HG03175 (cell line): ENCODE measurements around the gene KLHL35.

ENCODE experiments used
- ATAC-seq: cut with Tn5 transposase; IDR thresholded peaks from one replicate; pipeline ENCODE4 v1.9.1; 2021; ENCODE audit warnings: mild to moderate bottlenecking, moderate library complexity; ENCODE audit not compliant: unreplicated experiment

Gene KLHL35, protein sequence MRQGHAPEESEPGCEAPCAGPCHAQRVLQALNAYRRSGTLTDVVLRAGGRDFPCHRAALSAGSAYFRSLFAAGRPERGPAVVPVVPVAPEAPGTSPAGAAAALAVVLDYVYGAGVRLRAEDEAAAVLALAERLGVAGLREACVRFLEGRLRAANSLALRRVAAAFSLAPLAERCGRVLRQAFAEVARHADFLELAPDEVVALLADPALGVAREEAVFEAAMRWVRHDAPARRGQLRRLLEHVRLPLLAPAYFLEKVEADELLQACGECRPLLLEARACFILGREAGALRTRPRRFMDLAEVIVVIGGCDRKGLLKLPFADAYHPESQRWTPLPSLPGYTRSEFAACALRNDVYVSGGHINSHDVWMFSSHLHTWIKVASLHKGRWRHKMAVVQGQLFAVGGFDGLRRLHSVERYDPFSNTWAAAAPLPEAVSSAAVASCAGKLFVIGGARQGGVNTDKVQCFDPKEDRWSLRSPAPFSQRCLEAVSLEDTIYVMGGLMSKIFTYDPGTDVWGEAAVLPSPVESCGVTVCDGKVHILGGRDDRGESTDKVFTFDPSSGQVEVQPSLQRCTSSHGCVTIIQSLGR

DNA sequence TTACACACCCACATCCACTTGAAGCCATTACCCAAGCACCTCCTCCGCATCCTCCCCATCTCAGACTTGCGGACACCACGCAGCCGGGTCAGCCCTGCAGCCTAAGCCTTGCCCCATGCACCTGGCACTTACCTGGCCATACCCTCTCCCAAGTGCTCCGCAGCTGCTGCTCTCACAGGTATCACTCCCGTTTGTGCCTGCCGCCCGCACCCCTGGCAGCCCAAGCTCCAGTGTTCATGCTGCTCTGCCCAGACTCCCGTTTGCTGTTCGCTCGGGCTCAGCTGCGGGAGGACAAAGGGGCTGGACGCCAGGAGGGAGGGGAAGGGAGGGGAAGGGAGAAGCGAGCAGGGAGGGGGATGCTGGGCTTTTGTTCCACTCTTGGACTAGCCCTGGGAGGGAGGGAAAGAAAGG lies at the start of gene KLHL35:
Gene KLHL35 (minus strand): TSS at position 293 of the 411 bp plus-strand sequence. CDS start 2,574 bp downstream, outside the sequence.
- ATAC-seq: no peak

DNA sequence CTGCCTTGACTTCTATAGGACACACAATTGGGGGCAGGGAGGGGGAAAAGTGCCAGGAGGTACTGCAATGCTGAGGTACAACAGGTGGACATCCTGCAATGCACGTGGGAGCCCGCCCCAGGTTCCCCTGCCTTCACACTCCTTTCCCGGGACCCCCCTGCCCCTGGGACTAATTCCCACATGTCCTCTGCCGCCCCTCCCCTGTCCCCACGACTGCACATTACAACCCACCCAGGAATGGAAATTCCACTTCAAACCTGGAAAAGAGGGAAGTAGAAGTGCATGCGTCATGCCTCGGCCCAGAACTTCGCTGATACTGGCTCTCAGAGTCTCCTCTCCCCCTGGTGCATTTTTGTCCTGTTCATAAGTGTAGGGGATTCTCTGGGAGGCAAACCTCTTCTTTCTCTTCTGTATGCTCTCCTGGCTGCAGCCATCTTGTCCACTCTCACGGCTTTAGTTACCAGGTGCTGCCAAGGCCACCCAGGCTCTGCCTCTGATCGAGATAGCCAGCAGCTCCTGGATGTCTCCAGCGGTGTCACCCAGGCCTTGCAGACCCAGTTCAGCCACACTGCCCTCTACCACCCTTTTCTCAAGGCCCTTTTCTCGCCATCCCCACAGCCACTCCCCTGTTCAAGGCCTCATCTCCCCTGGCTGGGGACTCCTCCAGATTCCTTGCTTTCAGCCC lies 49.1 kb upstream of the KLHL35 start:
- ATAC-seq: no peak

DNA sequence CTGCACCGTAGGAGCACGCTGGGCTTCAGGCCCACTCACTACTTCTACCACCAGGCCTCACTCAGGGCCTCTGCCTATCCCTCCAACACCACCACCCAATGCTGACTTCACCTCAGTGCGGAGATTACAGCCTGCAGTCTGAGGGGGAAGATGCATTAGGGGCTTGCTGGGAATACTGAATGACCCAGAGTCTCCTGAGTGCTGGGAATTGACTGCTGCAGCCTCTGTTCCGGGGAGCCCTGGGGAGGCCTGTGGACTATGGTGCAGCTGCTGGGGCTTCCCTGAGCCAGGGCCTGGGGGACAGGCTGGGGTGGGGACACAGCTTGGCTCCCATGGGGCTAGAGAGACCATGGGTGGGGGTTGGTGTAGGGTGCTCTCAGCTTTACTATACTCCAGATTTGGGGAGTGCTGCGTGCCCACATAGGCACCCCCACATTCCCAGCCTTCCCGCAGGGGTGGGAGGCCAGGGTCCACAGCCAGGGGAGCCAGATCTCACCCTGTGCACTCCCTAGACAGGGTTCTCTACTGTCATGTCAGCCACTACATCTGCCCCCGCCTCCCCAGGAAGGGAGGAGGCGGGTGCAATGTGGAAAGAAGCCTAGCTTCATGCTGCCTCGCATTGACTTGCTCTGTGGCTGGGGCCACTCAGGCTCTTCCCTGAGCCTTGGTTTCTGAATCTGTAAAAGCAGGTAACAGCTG lies 48.4 kb upstream of the KLHL35 start:
- no peak for ATAC-seq

DNA sequence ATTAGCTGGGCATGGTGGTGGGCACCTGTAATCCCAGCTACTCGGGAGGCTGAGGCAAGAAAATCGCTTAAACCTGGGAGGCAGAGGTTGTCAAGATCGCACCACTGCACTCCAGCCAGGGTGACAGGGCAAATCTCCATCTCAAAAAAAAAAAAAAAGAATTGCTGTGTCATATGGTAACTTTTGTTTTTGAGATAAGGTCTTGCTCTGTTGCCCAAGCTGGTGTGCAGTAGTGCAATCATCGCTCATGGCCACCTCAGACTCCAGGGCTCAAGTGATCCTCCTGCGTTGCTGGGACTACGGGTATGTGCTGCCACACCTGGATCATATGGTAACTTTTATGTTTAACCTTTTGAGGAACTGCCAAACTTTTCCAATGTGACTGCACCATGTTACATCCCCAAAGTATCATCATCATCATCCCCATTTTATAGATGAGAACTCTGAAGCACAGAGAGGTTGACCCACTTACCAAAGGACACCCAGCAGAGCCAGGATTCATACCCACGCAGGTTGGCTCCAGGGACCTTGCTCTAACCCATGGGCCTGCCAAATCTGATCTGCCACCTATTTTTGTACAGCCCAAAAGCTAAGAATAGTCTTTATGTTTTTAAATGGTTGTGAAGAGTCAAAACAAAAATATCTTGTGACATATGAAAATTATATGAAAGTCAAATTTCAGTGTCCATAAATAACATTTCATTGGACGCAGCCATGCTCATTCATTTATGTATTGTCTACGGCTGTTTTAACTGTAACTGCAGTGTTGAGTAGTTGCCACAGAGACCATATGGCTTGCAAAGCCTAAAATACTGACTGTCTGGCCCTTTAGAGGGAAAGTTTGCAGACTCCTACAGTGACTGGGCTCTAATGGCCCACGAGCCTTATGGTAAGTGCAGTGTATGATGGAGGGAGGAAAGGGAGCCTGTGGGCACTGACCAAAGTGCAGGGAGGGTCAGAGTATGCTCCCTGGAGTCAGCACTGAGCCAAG lies 47.5 kb upstream of the KLHL35 start:
- no peak for ATAC-seq

DNA sequence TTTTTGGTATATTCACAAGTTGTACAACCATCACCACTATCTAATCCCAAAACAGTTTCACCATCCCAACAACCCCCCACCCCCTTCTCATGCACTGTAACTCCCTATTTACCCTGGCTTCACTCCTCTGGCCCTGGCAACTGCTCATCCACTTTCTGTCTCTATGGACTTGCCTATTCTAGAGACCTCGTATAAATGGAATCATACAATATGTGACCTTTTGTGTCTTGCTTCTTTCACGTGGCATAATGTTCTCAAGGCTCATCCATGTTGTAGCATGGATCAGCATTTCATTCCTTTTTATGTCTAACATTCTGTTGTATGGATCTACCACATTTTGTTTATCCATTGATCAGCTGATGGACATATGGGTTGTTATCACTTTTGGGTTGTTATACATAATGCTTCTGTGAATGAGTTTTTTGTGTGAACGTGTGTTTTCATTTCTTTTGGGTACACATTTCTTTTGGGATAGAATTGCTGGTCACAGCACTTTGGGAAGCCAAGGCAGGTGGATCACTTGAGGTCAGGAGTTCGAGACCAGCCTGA lies 46.7 kb upstream of the KLHL35 start:
- ATAC-seq: no peak

DNA sequence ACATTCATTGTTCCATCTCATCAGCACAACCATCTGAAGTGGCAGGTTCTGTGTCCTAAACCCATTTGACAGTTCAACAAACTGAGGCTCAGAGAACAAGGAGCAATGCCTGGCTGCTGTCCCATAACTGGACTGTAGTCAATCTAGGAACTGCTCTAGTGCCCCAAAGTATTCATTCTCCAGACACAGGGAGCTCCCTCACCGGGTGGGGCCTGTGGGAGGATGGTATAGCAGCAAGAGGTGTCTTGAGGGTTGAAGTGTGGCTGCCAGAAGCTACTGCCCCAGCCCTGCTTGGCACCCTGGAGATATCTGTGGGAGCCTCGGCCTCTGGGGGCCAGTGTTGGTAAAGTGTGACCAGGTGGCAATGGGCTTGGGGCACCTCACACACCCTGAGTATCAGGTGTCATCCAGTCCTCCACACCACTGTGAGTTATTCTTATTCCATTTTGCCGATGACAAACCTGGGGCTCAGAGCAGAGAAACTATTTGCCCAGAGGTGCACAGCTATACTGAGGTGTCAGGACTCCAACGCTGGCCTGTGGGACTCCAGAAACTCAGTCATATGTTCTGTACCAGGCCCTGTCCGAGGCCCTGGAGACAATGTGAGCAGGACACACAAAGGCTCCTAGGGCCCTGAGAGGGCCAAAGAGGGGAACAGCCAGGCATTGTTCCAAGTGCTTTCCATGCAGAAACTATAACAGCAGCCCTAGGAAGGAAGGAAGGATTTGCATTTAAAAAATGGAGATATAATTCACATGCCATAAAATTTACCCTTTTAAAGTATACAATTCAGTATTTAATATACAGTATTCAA lies 46.0 kb upstream of the KLHL35 start:
- no peak for ATAC-seq

DNA sequence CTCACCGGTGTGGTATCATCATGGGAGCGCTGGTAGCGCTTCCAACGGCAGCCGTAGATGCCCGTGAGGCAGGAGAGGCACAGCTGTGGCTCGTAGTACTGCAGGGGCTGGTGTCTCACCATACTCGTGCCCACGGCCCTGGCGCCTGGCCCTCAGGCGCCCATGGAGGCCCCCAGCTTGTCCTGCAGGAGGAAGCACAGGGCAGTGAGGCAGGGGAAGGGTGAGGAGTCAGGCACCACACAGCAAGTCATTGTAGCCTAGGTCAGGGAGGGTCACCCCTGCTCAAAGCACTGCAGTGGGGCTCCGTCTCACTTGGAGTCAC lies 44.6 kb upstream of the KLHL35 start:
- no peak for ATAC-seq

DNA sequence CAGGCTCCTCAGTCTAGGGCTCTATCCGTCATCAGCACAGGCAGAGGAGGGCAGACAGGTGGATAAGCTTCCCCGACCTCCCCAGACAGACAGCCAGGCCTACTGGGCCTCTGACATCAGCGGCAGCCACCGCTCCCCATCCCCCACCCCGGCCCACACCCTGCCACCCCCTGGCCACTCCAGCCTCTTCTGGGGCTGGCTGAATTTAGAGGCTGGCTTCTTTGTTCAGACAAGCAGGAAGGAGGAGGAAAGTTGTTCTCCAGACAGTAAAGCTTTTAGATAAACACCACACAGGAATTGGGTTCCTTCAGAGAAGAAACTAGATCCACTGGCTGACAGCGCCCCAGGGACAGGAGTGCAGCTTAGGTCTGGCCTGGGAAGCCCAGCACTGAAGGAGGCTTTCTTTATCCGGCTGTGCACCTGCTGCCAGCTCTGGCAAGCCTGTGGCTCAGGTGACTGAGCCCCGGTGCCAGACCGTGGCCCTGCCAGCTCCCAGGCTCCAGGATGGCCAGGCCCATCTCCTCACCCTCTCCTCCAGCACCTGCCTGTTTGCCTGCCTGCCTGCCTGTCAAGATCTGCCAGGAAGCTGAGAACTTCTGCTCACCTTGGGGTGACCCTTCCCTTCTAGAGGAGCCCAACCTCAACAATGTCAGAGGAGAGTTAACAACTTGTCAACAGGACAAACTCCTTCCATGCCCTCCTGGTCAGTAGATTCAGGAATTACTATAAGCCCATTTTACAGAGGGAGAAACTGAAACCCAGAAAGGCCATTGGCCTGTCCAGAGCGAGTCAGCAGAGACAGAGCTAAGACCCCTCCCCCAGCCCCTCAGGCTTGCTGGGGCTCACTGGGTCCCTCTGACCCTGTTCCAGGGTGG lies 44.0 kb upstream of the KLHL35 start:
- no peak for ATAC-seq

DNA sequence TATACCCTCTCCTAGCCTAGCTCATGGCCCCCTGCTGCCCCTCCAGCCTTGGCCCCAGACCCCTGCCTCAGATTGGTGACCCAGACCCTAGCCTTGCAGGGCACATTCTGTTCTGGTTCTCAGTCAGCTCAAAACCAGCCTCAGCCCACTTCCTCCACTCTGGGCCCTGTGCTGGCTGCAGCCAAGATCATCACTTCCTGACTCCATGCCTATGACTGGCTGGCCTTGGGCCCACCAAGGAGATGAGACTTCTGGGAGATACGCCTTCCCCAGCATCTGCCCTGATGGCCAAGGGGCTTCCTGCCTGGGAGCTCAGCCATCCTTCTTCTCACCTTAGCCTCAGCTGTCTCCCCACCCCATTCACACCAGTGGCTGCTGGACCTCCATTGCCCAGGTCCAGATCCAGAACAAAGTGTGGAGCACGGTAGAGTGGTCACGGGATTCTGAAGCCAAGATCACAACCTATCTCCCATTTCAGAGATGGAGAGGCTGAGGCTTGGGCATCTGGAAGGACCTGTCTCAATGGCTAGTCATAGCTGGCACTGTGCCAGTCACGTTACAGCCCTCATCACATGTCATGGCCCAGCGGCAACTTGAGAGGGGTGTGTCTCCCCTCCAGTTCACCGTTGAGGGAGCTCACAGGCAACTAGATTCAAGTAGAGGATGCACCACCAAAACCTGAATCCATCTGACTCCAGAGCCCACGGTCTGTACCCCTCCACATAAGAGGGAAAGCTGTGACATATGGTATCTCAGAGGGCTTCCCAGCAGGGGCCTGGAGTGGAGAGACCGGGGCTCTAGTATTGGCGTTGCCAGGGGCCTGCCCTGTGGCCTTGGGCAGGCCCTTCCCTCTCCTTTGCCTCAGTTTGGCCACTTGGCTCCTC lies 43.0 kb upstream of the KLHL35 start:
- no peak for ATAC-seq

DNA sequence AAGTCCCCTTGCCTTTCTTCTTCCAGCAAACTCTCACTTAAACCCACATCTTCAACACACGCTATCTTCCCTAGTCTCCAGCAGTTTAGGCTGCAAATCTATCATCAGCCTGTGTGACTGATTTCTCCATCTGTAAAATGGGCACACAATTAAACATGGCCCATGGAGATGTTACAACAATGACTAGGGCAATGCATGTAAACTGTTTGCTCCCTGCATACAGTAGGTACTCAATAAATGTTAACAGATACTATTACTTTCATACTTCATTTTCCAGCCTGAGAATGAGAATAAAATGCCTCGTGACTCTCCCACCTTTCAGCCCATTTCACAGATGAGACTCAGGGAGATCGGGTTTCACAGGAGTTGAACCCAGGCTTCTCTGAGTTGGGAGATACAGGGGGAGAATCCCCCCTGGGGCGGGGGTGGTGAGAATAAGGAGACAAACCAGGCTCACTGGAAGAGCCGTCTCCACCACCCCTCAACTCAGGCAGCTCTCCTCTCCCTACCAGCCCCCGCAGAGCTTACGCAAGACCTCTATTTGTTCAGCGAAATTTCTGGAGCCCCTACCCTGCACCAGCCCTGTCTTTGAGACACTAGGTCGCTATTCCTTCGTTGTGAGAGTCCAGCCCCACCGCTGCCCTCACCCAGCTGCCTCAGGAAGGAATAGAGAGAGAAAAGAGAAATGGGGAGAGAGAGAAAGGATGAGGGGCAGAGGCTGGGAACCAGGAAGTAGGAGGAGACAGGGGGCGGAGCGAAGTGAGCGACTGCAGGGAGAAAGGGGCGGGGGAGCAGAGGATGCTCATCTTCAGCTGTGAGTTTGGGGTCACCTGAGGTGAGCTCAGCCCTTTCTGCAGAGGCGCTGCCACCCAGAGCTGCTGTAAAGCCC lies 42.1 kb upstream of the KLHL35 start:
- no peak for ATAC-seq

DNA sequence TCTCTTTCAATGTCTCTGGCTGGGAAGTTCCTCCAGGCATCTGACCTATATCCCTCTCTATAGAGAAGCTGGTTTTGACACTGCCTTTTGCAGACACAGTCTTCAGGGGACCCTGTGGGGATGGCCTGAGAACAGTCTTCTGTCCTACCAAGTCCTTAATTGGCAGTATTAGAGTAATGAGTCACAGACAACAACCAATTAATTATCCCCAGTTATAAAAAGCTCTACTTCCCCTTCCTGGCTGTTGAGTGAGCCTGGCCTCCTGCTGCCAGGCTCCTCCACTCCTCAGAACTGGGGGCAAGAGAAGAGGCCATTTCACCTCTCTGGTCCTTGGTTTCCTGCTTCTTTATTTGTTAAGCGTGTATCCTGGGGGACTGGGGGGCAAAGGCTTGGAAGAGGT lies 41.2 kb upstream of the KLHL35 start:
- ATAC-seq: no peak

DNA sequence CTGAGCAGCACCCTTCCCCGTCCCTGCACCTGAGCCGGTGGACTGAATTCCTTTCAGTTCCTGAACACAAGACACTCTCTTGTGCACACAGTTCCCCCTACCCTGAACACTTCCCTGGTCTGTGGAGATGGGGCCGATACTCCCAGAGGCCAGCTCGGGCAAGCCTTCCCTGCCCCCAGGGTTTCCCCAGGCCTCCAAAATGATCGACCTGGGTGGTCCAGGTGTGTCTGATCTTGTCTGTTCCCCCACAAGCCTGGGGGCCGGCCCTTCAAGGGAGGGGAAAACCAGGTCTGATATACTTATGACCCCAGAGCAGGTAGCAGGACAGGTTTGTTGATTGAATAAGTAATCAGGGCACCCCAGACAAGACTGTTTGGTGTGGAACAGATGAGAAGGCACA lies 40.7 kb upstream of the KLHL35 start:
- ATAC-seq: no peak

DNA sequence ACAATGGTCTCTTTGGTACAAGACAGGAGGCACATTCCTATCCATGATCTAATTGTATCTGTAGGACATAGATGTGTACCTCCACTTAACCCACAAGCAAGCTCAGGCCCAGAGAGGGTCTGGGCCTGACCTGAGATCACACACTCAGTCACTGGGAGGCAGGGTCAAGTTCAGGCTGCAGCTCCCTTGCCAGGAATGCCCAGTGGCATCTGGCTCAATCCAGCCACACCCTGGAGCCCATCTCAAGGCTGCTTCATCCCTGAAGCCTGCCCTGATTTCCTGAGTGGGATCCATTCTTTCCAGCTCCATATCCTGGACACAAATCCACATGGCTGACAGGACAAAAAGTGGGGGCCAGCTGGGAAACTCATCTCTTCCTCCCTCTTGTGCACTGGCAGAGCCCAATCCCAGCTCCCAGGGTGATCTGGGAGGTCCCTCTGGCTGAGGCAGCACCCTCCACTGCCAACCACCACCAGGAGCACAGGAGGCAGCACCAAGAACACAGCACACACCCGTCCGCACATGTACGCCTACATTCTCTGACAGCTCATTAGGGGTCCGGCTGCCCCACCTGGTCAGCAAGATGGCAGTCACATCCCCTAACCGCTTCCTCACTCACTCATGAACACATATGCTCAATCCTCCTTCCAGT lies 39.2 kb upstream of the KLHL35 start:
- no peak for ATAC-seq

DNA sequence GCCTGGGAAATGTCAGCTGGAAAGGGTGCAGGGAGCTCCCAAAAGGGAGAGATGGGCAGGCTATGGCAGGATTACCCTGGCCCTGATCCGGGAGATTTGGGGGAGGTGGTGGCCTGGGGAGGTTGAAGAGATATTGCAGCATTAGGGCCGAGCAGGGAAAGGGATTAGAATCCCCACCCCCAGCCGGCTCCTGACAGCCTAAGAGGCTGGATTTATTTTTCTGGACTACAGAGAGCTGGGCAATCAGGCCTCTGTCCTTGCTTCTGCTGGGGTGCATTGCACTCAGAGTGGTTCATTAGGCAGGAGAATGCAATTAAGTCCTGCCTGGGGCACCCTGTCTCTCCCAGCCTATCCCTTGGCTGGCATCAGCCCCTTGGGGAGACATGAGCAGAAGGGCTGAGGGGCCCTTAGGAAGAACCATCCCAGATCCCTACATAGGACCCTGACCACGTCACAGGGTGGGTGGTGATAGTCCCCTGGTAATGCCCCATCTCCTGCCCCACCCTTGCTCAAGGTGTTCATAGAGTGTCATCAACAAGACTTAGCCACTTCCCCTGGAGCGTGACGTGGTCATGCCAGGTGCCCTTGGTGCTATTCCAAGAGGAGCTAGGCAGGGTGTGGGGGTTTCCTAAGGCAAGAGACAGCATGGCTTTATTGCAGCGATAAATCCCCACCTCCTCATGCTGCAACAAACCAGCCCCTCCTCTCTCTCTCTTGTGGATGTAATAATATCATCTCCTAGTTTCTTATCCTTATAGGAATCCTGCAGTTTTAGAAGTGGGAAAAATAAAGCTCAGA lies 38.4 kb upstream of the KLHL35 start:
- no peak for ATAC-seq

DNA sequence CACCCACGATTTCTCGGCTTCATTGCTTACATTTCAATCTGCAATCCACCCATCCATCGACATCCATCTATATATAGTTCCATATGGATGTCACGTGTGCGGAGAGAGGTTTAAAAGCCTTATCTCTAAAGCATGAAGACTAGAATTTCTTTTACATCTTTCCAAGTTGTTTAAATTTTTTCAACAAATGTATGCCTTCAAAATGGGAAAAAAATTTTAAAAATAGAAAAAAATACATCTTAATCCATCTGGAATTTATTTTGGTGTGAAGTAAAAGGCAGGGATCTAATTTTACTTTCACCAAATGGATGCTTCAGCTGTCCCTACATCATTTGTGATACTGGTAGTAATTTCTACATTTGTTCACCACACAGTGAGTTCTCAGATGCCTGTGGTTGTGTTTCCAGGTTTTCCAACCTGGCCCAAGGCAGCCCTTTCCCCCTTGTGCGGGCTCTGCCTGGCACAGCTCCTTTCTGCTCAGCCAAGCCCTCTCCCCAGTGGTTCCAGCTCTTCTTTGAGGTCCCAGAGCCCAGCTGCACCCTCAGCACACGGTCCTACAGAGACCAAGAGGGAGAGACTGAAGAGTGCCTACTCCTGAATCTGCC lies 37.6 kb upstream of the KLHL35 start:
- ATAC-seq: no peak
